ENCODE measurements around the gene AOAH. TPM values are rescaled to one million over a fixed set of nuclear protein-coding genes. Genes with fewer than 3 reads are reported as not detected.
"Not testable (repeated sequence)": the region's sequence is repeated elsewhere in the genome, so short reads cannot be mapped to it uniquely, and the experiment has no call there.

Gene AOAH
- total and polyA plus RNA-seq, 11 donors: 0.65 to 42.0 (median 1.8) TPM

DNA sequence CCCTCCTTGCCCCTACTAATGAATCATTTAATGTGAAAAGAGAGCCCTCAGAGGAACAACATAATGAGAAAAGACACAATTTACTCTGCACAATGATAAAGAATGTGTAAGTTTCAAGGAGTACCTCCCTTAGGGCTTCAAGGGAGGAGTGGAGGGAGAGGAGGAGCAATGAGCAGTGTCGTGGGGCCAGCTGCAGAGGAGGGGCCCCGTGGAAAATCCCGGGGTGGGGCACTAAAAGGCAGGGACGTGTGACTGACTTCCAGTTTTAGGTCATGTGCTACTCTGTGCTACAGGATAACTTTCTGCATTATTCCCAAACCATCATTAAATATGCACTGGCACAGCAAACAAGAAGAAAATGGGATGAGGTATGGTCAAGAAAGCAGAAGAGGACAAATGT, 226.5 kb downstream of the AOAH start:
- Histone ChIP-seq H3K4me1 (no peaks in the 10 kb centered on the region), H3K9me3 (no peaks in the 10 kb centered on the region), H3K27ac (no peak overlapping the region), H3K27me3 (peaks cover 0 to 13% (median 0%) of the 10 kb centered on the region in 9 donors), H3K4me3 (no peak overlapping the region), H3K36me3 (no peaks in the 10 kb centered on the region)
- 34 to 54% (median 41%) methylated on average over 4 of the region's 4 CpGs for WGBS, 4 donors
- DNase-seq (no peak), ATAC-seq (no peak)
- TF ChIP-seq, protein P1, sequence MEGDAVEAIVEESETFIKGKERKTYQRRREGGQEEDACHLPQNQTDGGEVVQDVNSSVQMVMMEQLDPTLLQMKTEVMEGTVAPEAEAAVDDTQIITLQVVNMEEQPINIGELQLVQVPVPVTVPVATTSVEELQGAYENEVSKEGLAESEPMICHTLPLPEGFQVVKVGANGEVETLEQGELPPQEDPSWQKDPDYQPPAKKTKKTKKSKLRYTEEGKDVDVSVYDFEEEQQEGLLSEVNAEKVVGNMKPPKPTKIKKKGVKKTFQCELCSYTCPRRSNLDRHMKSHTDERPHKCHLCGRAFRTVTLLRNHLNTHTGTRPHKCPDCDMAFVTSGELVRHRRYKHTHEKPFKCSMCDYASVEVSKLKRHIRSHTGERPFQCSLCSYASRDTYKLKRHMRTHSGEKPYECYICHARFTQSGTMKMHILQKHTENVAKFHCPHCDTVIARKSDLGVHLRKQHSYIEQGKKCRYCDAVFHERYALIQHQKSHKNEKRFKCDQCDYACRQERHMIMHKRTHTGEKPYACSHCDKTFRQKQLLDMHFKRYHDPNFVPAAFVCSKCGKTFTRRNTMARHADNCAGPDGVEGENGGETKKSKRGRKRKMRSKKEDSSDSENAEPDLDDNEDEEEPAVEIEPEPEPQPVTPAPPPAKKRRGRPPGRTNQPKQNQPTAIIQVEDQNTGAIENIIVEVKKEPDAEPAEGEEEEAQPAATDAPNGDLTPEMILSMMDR (IDR thresholded peaks at IDR 0.05): no peak
- no peak for TF ChIP-seq POLR2A (IDR thresholded peaks at IDR 0.05)
- intact Hi-C loops (cut with DNase I): loop anchor here in 1 of 10 donors (5.0 to 10.0 kb wide), 2 partner anchors 457 to 680 kb away; no protein-coding TSS in a partner anchor

DNA sequence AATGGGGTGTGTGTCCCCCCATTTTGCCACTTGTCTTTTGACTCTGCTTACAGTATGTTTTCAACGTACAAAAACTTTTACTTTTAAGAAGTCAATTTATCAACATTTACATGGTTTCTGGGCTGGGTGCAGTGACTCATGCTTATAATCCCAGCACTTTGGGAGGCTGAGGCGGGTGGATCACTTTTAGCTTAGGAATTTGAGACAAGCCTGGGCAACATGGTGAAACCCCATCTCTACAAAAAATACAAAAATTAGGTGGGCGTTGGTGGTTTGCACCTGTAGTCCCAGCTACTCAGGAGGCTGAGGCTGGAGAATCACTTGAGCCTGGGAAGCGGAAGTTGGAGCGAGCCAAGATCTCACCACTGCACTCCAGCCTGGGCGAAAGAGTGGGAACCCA, 227.1 kb downstream of the AOAH start:
- H3K4me1 ChIP-seq: not testable (repeated sequence)
- intact Hi-C loops (cut with DNase I): loop anchor here in 1 of 10 donors (5.0 to 10.0 kb wide), 2 partner anchors 458 to 680 kb away; no protein-coding TSS in a partner anchor

DNA sequence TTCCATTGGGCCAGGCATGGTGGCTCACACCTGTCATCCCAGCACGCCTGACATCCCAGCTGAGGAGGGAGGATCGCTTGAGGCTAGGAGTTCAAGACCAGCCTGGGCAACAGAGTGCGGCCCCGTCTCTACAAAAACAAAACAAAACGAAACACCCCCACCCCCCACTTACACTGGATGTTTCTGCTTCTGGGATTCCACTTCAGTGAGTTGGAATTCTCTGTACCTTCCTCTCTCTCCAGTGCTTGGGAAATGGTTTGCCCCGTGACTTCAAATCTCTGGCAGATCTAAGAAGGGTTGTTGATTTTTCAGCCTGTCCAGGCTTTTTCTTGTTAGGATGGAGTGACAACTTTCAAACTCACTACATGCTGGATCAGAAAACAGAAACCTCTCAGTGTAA, 227.7 kb downstream of the AOAH start:
- 91 to 94% (median 94%) methylated on average over 6 of the region's 6 CpGs for WGBS, 4 donors
- no peak for TF ChIP-seq POLR2A (IDR thresholded peaks at IDR 0.05)
- TF ChIP-seq, protein P1 (IDR thresholded peaks at IDR 0.05): no peak
- DNase-seq: no peak
- H3K4me3 ChIP-seq: no peak overlapping the region
- H3K27ac ChIP-seq: no peak overlapping the region
- H3K4me1 ChIP-seq: no peaks in the 10 kb centered on the region
- ATAC-seq: no peak
- H3K9me3 ChIP-seq: no peaks in the 10 kb centered on the region
- no peaks in the 10 kb centered on the region for H3K36me3 ChIP-seq
- peaks cover 0 to 13% (median 0%) of the 10 kb centered on the region in 9 donors for H3K27me3 ChIP-seq
- intact Hi-C loops (cut with DNase I): loop anchor here in 1 of 10 donors (5.0 to 10.0 kb wide), 2 partner anchors 458 to 681 kb away; no protein-coding TSS in a partner anchor

More for the DNA sequence above, 227.1 kb downstream of the AOAH start:
- not testable (repeated sequence) for H3K4me3 ChIP-seq, H3K27ac ChIP-seq, DNase-seq, ATAC-seq, H3K36me3 ChIP-seq, H3K9me3 ChIP-seq
- WGBS, 4 donors: 90 to 93% (median 92%) methylated on average over 6 of the region's 6 CpGs
- peaks cover 0 to 13% (median 0%) of the 10 kb centered on the region in 9 donors for H3K27me3 ChIP-seq

DNA sequence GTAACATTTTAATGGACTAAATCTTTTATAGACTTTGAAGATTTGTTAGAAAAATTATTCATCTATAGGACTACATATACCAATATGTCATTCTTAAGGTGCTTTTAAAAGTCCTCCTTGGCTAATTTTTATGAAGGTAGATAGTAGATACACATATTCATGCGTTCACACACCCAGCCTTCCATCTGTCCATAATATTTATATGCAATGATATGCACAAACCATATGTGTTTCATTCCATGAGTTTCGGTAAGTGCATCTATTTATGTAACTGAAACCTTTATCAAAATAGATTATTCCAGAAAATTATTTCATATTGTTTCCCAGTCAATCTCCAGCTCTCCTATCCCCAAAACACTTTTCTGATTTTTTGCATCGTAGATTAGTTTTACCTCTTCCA, 233.0 kb downstream of the AOAH start:
- TF ChIP-seq, protein P1 (IDR thresholded peaks at IDR 0.05): no peak
- TF ChIP-seq POLR2A (IDR thresholded peaks at IDR 0.05): no peak
- H3K27me3 ChIP-seq: peaks cover 0 to 5% (median 0%) of the 10 kb centered on the region in 9 donors
- no peaks in the 10 kb centered on the region for H3K36me3 ChIP-seq
- no peaks in the 10 kb centered on the region for H3K9me3 ChIP-seq
- no peaks in the 10 kb centered on the region for H3K4me1 ChIP-seq
- DNase-seq: no peak
- intact Hi-C loops (cut with DNase I): loop anchor here in 2 of 10 donors (5.0 to 10.0 kb wide), 2 partner anchors 463 to 706 kb away; no protein-coding TSS in a partner anchor
- no peak for ATAC-seq
- H3K4me3 ChIP-seq: no peak overlapping the region
- WGBS, 4 donors: 87 to 94% (median 93%) methylated on average over 3 of the region's 3 CpGs
- no peak overlapping the region for H3K27ac ChIP-seq

DNA sequence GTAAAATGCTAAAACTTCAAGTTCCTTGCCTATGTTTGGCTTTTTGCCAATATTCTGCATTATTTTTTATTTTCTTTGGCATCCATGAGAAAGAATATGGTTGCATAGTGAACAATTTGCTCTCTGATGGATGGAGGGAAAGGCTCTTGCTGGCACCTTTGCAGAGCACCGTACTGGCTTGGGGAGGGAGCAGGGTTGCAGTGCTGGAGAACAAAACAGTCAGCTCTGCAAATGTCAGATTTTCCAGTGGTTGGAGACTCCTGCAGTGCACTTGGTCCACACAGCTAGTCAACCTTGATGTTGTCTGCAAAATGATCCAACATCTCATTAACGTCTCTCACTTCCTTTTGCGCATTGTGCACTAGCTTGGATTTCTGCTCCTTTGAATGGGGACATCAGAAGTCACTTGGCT, 233.9 kb downstream of the AOAH start:
- 36 to 54% (median 47%) methylated on average over 3 of the region's 3 CpGs for WGBS, 4 donors

DNA sequence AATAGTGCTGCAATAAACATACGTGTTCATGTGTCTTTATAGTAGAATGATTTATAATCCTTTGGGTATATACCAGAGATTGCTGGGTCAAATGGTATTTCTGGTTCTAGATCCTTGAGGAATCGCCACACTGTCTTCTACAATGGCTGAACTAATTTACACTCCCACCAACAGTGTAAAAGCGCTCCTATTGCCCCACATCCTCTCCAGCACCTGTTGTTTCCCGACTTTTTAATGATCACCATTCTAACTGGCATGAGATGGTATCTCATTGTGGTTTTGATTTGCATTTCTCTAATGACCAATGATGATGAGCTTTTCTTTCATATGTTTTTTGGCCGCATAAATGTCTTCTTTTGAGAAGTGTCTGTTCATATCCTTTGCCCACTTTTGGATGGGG, 235.6 kb downstream of the AOAH start:
- H3K4me3 ChIP-seq, H3K36me3 ChIP-seq, H3K9me3 ChIP-seq, H3K27ac ChIP-seq, H3K4me1 ChIP-seq, H3K27me3 ChIP-seq, DNase-seq, ATAC-seq: not testable (repeated sequence)
- WGBS, 4 donors: 95 to 97% (median 96%) methylated on average over 5 of the region's 5 CpGs
- intact Hi-C loops (cut with DNase I): loop anchor here in 9 of 10 donors (5.0 to 10.0 kb wide), 7 partner anchors 176 to 714 kb away; no protein-coding TSS in a partner anchor

More for the DNA sequence above, 233.9 kb downstream of the AOAH start:
- intact Hi-C loops (cut with DNase I): loop anchor here in 2 of 10 donors (5.0 to 10.0 kb wide), 2 partner anchors 464 to 707 kb away; no protein-coding TSS in a partner anchor
- DNase-seq (no peak), ATAC-seq (no peak)
- H3K27me3 ChIP-seq: peaks cover 0 to 5% (median 0%) of the 10 kb centered on the region in 9 donors
- H3K4me1 ChIP-seq: no peaks in the 10 kb centered on the region
- H3K4me3 ChIP-seq: no peak overlapping the region
- H3K9me3 ChIP-seq: no peaks in the 10 kb centered on the region
- H3K36me3 ChIP-seq: no peaks in the 10 kb centered on the region
- H3K27ac ChIP-seq: no peak overlapping the region
- TF ChIP-seq, protein P1 (IDR thresholded peaks at IDR 0.05): no peak
- TF ChIP-seq POLR2A (IDR thresholded peaks at IDR 0.05): no peak

All from heart left ventricle (tissue), 16 donors.